Measurements from ENCODE around the gene TMPRSS11F.

DNA sequence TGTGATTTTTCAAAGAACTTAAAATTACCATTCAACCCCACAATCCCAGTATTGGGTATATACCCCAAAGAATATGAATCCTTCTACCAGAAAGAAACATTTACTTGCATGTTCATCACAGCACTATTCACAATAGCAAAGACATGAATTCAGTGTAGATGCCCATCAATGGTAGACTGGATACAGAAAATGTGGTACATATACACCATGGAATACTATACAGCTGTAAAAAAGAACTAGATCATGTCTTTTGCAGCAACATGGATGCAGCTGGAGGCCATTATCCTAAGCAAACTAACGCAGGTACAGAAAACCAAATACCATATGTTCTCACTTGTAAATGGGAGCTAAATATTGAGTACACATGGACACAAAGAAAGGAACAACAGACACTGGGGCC, 34.1 kb upstream of the TMPRSS11F start:
- TF ChIP-seq, protein P1, sequence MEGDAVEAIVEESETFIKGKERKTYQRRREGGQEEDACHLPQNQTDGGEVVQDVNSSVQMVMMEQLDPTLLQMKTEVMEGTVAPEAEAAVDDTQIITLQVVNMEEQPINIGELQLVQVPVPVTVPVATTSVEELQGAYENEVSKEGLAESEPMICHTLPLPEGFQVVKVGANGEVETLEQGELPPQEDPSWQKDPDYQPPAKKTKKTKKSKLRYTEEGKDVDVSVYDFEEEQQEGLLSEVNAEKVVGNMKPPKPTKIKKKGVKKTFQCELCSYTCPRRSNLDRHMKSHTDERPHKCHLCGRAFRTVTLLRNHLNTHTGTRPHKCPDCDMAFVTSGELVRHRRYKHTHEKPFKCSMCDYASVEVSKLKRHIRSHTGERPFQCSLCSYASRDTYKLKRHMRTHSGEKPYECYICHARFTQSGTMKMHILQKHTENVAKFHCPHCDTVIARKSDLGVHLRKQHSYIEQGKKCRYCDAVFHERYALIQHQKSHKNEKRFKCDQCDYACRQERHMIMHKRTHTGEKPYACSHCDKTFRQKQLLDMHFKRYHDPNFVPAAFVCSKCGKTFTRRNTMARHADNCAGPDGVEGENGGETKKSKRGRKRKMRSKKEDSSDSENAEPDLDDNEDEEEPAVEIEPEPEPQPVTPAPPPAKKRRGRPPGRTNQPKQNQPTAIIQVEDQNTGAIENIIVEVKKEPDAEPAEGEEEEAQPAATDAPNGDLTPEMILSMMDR (IDR thresholded peaks at IDR 0.05), result no peak
- TF ChIP-seq POLR2A (IDR thresholded peaks at IDR 0.05), result no peak
